Measurements from ENCODE around the gene MYH9.

MYH9 gene

DNA sequence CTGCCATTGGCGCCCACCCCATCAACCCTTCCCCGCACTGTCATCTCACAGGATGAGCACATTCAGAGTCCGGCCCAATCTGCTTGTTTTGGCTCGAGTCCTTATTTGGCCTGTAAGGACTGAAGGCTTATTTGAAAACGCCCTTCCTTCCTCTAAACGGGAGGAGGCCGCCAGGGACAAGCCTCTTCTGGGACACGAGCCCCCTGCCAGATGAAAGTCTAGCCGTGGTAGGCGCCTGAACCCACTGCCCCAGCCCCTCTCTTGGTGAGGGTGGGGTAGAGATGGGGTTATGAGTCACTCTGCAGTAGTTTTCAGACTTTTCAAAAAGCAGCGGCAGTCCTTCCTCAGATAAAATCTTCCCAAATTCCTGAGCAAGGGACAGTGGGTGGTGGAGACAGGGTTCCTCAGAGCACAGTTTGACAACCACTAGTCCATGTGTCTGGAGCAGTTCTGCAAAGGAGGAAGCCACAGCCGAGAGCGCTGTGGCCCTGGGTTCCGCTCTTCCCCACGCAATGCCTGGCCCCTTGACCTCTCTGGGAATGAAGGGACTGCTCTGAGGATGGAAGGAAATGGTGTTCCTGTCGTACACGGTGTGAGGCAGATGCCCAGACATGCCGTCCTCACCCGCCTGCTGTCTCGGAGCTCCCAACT lies 57.0 kb downstream of the MYH9 start:
- no peaks in the 10 kb centered on the region for H3K9me3 ChIP-seq (ENCODE audit: insufficient read depth, low read depth, low read length)
- H3K4me1 ChIP-seq (ENCODE audit: insufficient read depth, low read length): peaks cover 55% of the 10 kb centered on the region
- H3K9ac ChIP-seq (ENCODE audit: low read depth, low read length): peak overlapping the region; percentile 92; the same call in 1 of the 2 replicates
- peak overlapping the region; percentile 98 for H3K27ac ChIP-seq (ENCODE audit: low read length)
- no peak overlapping the region for H3K4me3 ChIP-seq (ENCODE audit: low read length)
- no peaks in the 10 kb centered on the region for H3K27me3 ChIP-seq (ENCODE audit: insufficient read depth, low read length)
- H3K36me3 ChIP-seq (ENCODE audit: insufficient read depth, low read depth, low read length): peaks cover 89% of the 10 kb centered on the region

DNA sequence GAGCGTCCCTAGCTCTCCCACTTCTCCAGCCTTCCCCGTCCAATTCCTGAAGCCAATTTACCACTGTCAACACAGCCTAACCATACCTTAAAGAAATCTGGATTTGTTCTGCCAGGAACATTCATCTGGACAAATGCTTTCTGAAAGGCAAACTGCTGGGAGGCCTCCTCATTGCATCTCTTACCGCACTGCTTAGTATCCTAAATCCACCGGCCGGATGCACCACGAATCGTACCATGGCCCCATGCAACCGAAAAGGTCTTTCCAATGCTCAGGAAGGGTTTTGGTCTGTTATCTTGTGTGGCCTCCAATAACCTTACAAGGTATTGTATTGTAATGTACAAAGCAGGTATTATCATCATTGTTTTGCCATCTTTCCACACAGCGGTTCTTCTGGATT lies 57.6 kb downstream of the MYH9 start:
- H3K27ac ChIP-seq (ENCODE audit: low read length): peak overlapping the region; percentile 98
- no peaks in the 10 kb centered on the region for H3K9me3 ChIP-seq (ENCODE audit: insufficient read depth, low read depth, low read length)
- H3K4me1 ChIP-seq (ENCODE audit: insufficient read depth, low read length): peaks cover 50% of the 10 kb centered on the region
- no peaks in the 10 kb centered on the region for H3K27me3 ChIP-seq (ENCODE audit: insufficient read depth, low read length)
- H3K4me3 ChIP-seq (ENCODE audit: low read length): peak overlapping the region; percentile 42; the same call in 1 of the 2 replicates
- H3K9ac ChIP-seq (ENCODE audit: low read depth, low read length): peak overlapping the region; percentile 92
- peaks cover 89% of the 10 kb centered on the region for H3K36me3 ChIP-seq (ENCODE audit: insufficient read depth, low read depth, low read length)

DNA sequence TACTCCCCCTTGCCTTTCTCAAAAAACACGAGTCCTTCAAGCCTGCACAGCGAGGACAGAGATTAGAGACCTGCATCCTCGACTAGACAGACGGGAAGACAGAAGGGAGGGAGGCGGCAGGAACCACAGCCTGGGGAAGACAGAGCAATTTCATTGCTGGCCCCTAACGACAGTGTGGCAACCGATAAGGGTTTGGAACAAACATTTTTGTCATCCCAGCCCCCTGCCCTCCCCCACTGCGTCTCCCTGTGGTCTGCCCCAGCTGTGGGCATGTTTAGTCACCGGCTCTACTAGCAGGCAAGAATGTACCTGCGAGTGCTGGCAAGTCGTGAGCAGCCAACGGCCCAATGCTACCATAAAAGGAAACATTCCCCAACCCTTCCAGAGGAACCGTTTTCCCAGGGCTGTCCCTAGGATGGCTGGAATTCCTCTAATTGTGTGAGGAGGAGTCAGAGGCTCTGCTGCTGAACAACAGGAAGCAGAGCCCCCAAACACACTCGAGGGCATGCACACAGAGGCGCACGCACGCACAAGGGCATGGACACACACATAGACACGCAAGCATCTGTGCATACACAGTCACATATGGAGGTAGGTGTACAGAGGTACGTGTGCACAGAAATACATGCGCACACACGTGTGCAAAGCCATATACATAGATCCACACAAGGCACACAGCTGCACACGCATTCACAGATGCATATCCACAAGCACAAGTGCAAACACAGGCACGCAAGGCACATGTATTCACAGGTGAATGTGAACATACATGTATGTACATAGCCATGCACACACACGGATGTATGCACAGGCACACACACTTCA lies 58.3 kb downstream of the MYH9 start:
- H3K36me3 ChIP-seq (ENCODE audit: insufficient read depth, low read depth, low read length): peaks cover 89% of the 10 kb centered on the region
- peak overlapping the region; percentile 42 for H3K4me3 ChIP-seq (ENCODE audit: low read length)
- no peaks in the 10 kb centered on the region for H3K27me3 ChIP-seq (ENCODE audit: insufficient read depth, low read length)
- H3K27ac ChIP-seq (ENCODE audit: low read length): peak overlapping the region; percentile 98
- H3K9me3 ChIP-seq (ENCODE audit: insufficient read depth, low read depth, low read length): no peaks in the 10 kb centered on the region
- H3K9ac ChIP-seq (ENCODE audit: low read depth, low read length): peak overlapping the region; percentile 92
- H3K4me1 ChIP-seq (ENCODE audit: insufficient read depth, low read length): peaks cover 50% of the 10 kb centered on the region

DNA sequence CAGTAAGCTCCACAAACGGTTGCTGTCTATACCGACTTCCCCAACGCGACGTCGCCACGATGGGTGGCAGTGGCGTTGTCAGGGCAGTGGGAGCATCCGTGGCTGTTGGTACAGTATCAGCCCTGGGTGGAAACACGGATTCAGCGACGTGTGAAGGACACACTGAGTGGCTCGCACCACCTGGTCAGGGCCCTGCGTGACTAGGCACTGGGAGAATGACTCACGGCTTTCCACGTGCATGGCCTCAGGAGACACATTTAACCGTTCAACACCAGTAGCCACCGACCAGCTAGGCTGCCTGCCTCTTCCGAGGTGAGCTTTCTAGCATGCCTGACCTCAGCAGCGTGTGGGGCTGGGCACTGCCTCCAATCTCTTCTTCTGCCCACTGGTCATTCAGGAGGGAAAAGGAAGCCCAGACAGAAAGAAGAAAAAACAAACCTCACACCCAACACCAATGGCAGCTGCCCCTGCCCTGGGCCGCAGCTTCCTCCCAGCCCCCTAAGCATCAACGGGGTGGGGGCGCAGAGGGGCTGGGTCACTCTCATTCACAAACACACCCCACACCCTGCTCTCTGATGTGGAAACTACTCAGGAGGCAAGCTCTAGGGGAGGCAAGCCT lies 59.0 kb downstream of the MYH9 start:
- Histone ChIP-seq H3K9ac (ENCODE audit: low read depth, low read length) (peak overlapping the region; percentile 86), H3K4me1 (ENCODE audit: insufficient read depth, low read length) (peaks cover 50% of the 10 kb centered on the region), H3K4me3 (ENCODE audit: low read length) (peak overlapping the region; percentile 42; the same call in 1 of the 2 replicates), H3K27me3 (ENCODE audit: insufficient read depth, low read length) (no peaks in the 10 kb centered on the region), H3K9me3 (ENCODE audit: insufficient read depth, low read depth, low read length) (no peaks in the 10 kb centered on the region), H3K27ac (ENCODE audit: low read length) (peak overlapping the region; percentile 98), H3K36me3 (ENCODE audit: insufficient read depth, low read depth, low read length) (peaks cover 89% of the 10 kb centered on the region)

DNA sequence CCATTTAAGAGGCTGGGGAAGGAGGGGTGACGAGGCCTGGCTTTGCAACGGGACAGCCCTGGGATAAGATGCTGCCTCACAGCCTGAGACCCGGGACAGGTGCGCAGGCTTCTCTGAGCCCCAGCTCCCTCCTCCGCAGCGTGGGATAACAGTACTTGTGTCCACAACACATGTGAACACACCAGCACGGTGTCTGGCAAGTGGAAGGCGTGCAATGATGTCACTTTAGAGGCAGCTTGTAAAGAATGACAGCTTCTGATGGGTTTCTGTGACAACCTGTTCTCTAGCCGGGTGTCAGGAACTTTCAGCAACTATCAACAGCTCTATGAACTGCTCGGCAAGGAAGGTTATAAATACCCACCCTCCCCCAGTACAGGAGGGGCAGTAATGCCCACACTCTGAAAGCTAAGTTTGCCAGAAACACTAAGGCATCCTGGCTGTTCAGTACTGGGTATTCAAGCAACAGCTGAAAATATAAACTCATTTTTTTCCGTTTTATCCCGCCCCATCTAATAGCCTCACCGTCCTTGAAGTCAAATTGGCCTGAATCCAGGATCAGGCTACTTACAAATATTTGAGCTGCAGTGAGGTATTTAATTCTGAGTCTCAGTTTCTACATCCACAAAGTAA lies 59.7 kb downstream of the MYH9 start:
- Histone ChIP-seq H3K4me1 (ENCODE audit: insufficient read depth, low read length) (peaks cover 44% of the 10 kb centered on the region), H3K4me3 (ENCODE audit: low read length) (no peak overlapping the region; the same call in 1 of the 2 replicates), H3K27me3 (ENCODE audit: insufficient read depth, low read length) (no peaks in the 10 kb centered on the region), H3K27ac (ENCODE audit: low read length) (peak overlapping the region; percentile 98), H3K36me3 (ENCODE audit: insufficient read depth, low read depth, low read length) (peaks cover 89% of the 10 kb centered on the region), H3K9ac (ENCODE audit: low read depth, low read length) (peak overlapping the region; percentile 86; the same call in 1 of the 2 replicates), H3K9me3 (ENCODE audit: insufficient read depth, low read depth, low read length) (no peaks in the 10 kb centered on the region)

DNA sequence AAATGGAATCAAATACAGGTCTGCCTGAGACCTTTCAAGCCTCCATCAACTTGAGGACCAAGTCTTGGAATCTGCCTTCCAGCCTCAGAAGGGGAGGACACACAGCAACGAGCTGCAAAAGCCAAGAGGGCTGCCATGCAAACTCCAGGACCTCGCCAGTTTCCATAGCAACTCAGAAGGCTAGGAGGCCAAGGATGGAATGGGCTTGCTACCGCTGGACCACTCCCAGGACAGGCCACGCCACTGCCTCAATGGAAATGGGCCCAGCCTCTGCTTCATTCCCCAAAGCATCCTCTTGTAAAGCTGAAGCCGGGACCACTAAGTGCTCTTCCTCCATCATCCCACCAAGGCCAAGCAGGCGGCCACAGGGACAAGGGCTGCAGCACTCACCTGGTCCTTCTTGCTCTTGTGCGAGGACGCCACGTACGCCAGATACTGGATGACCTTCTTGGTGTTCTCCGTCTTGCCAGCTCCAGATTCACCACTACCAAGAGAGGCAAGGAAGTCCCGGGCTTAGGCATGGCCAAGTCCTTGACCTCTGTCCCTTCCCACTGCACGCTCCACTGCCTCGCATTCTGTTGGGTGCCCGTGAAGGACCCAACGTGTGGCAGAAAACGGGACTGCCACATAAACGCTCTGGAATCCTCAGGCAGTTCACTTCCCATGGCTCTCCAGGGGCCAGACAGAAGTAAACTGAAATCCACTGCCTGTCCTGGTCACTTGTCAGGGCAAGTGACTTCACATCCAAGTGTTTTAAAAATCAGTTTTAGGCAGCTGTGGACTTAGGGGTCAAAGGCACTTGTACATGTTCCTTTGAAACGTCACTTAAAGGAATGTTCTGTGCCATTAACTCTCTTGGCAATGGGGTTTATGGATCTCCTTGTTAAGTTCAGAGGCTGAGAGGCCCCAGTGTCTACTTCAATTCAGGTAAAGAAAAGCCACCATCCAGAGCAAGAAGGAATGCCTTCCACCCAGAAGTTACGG lies 61.3 kb downstream of the MYH9 start:
- no peaks in the 10 kb centered on the region for H3K27me3 ChIP-seq (ENCODE audit: insufficient read depth, low read length)
- no peaks in the 10 kb centered on the region for H3K9me3 ChIP-seq (ENCODE audit: insufficient read depth, low read depth, low read length)
- H3K36me3 ChIP-seq (ENCODE audit: insufficient read depth, low read depth, low read length): peaks cover 91% of the 10 kb centered on the region
- H3K9ac ChIP-seq (ENCODE audit: low read depth, low read length): no peak overlapping the region
- peaks cover 30% of the 10 kb centered on the region for H3K4me1 ChIP-seq (ENCODE audit: insufficient read depth, low read length)
- no peak overlapping the region for H3K27ac ChIP-seq (ENCODE audit: low read length)
- no peak overlapping the region for H3K4me3 ChIP-seq (ENCODE audit: low read length)

DNA sequence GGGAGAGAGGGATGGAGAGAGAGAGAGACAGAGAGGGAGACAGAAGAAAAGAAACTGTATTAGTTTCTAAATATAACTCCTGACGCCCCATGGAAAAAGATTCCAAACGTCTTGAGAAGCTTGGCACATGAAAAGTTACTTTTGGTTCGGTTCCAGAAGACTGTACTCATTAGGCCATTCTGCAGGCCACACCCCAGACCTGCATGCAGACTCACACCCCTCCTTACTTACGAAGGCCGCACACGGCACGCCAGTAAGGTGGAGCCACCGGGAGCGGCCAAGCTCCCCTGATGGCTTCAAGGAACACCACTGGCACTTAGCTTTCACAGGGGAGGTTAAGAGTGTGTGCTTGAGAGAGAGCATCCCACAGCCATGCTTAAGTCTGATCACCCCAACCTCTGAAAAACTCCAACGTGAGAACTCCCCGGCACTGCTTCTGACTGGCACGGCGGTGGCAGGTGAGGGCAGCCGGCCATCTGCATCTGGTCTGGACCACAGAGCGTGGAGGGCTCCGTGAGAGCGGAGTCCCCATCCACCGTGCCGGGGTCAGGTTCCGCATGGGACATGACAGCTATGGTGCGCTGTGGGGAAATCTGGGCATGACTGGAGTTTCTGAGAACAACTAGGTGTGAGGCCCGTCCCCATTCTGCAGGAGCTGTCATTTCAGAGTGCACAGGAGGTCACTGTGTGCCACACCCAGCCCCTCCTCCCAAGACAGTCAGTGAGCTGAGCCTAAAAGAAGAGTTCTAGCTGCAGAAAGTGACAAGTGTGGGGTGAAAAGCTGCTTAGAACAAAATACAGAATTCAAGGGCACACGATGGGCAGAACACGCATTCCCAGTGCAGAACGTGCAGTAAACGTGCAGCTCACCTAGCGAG lies 62.4 kb downstream of the MYH9 start:
- Histone ChIP-seq H3K4me1 (ENCODE audit: insufficient read depth, low read length) (peaks cover 22% of the 10 kb centered on the region), H3K27me3 (ENCODE audit: insufficient read depth, low read length) (no peaks in the 10 kb centered on the region), H3K9ac (ENCODE audit: low read depth, low read length) (no peak overlapping the region), H3K9me3 (ENCODE audit: insufficient read depth, low read depth, low read length) (no peaks in the 10 kb centered on the region), H3K36me3 (ENCODE audit: insufficient read depth, low read depth, low read length) (peaks cover 92% of the 10 kb centered on the region), H3K27ac (ENCODE audit: low read length) (no peak overlapping the region), H3K4me3 (ENCODE audit: low read length) (no peak overlapping the region)

DNA sequence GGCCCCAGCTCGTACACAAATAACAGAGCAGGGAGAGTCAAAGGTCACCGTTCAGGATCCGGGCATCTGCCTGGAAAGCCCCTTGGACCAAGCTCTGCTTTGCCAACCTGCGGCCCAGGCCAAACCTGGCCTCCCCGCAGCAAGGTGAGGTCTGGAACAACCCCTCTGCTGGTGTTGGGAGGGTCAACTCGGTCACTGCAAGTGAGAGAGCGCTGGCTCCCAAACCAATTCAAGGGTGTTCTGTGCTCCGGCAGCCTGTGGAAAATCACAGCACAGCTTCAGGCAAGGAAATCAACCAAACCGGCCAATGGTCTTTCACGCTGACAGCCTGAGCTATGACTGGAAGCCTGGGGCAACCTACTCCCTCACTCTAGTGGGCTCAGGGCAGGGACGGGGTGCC lies 63.4 kb downstream of the MYH9 start:
- Histone ChIP-seq H3K9ac (ENCODE audit: low read depth, low read length) (no peak overlapping the region), H3K36me3 (ENCODE audit: insufficient read depth, low read depth, low read length) (peaks cover 93% of the 10 kb centered on the region), H3K27me3 (ENCODE audit: insufficient read depth, low read length) (no peaks in the 10 kb centered on the region), H3K9me3 (ENCODE audit: insufficient read depth, low read depth, low read length) (no peaks in the 10 kb centered on the region), H3K27ac (ENCODE audit: low read length) (no peak overlapping the region), H3K4me1 (ENCODE audit: insufficient read depth, low read length) (peaks cover 13% of the 10 kb centered on the region), H3K4me3 (ENCODE audit: low read length) (no peak overlapping the region)

DNA sequence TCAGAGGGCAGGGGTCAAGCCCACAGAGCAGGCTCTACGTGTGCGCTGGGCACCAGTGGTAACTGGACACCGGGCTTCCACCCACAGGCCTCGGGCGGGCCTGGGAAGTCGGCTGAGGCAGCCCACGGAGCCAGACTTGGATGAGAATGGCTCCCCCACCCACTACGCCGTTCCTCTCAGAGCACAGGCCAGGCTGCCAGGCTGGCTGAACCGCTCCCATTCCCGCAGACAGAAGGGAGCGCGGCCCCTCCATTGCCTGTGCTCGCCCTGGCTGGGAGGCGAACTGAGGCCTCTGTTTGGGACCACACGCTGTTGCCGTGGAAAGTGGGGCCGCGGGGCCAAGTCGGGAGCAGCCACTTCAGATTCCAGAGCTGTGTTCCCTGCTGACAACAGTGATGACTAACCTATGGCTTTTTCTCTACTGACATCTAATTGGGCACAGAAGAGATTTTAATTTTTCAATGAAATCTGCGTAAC lies 63.9 kb downstream of the MYH9 start:
- peaks cover 98% of the 10 kb centered on the region for H3K36me3 ChIP-seq (ENCODE audit: insufficient read depth, low read depth, low read length)
- no peak overlapping the region for H3K9ac ChIP-seq (ENCODE audit: low read depth, low read length)
- H3K4me1 ChIP-seq (ENCODE audit: insufficient read depth, low read length): peaks cover 9% of the 10 kb centered on the region
- no peaks in the 10 kb centered on the region for H3K9me3 ChIP-seq (ENCODE audit: insufficient read depth, low read depth, low read length)
- H3K27ac ChIP-seq (ENCODE audit: low read length): no peak overlapping the region
- no peak overlapping the region for H3K4me3 ChIP-seq (ENCODE audit: low read length)
- no peaks in the 10 kb centered on the region for H3K27me3 ChIP-seq (ENCODE audit: insufficient read depth, low read length)
